GM12892 (cell line): Measurements from ENCODE around the gene FASTK.

ENCODE experiments used
- POLR2A ChIP-seq: IDR thresholded peaks from 2 replicates; pipeline ENCODE4 v1.6.1; 2011; ENCODE audit warnings: low read depth, low read length, control low read depth
- POLR2AphosphoS5 ChIP-seq: IDR thresholded peaks from 2 replicates; pipeline ENCODE4 v1.6.1; 2011; ENCODE audit warnings: low read depth, low read length, control low read depth
- TAF1 ChIP-seq: IDR thresholded peaks from 2 replicates; pipeline ENCODE4 v1.6.1; 2011; ENCODE audit warnings: low read depth, mild to moderate bottlenecking, control low read depth, low read length, borderline replicate concordance

DNA sequence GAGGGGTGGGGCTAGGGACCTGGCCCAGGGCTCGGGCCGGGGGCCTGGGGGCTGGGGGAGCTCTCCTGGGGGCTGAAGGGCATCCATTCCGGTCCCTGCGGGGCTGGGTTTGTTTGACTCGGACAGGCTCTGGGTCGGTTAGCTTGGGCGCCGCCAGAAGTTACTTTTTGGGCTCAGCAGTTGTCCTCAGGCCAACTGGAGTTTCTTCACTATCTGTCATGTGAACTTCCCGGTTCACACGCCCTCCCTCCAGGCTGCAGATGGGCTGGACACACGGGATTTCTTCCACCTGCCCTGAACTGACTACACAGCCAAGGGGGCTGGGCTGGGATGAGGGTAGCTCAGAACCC, 17.4 kb downstream of the FASTK start:
- no peak for TF ChIP-seq POLR2A
- no peak for TF ChIP-seq POLR2AphosphoS5
- no peak for TF ChIP-seq TAF1
